GM12878 (cell line): ENCODE data around the gene PNMT.

Source experiments
- BCL11A ChIP-seq: IDR thresholded peaks from 2 replicates; pipeline ENCODE4 v1.6.1; 2011; ENCODE audit warnings: low read depth, low read length
- CBFB ChIP-seq: IDR thresholded peaks from 2 replicates; pipeline ENCODE4 v1.6.1; 2016; ENCODE audit warnings: antibody characterized with exemption, low read depth
- CHD1 ChIP-seq: IDR thresholded peaks from 2 replicates; pipeline ENCODE4 v1.6.1; 2012; ENCODE audit warnings: low read depth, low read length, improper control_type of control experiment
- CTCF ChIP-seq, 3 experiments: IDR thresholded peaks in 2 of 3; conservative IDR thresholded peaks in 1 of 3; 2 replicates each; pipeline ENCODE4 v1.5.1; 2011; ENCODE audit warnings: low read depth in 3 of 3, low read length in 3 of 3, mild to moderate bottlenecking in 3 of 3, control low read depth in 2 of 3, moderate library complexity in 2 of 3, inconsistent platforms in 1 of 3, mixed read lengths in 1 of 3; ENCODE audit not compliant: control insufficient read depth in 2 of 3, insufficient read depth in 1 of 3; ENCODE audit errors: extremely low read depth in 1 of 3
- EED ChIP-seq: sonication (generic); IDR thresholded peaks from 2 replicates; pipeline ENCODE4 v1.6.1; 2016; ENCODE audit warnings: antibody characterized with exemption, low read depth
- EP300 ChIP-seq, 2 experiments: fragments of 150-350 bp in 1 of 2; IDR thresholded peaks; 2 replicates each; pipeline ENCODE4 v1.6.1; 2011 to 2012; ENCODE audit warnings: low read depth in 2 of 2, low read length in 2 of 2, borderline replicate concordance in 1 of 2, improper control_type of control experiment in 1 of 2, inconsistent platforms in 1 of 2; ENCODE audit not compliant: control insufficient read depth in 1 of 2
- EZH2 ChIP-seq: IDR thresholded peaks from 2 replicates; pipeline ENCODE4 v1.6.1; 2012; ENCODE audit warnings: low read depth, mild to moderate bottlenecking, control low read depth, inconsistent platforms, low read length, borderline replicate concordance; ENCODE audit not compliant: control insufficient read depth
- JUNB ChIP-seq: IDR thresholded peaks from 2 replicates; pipeline ENCODE4 v1.6.1; 2016; ENCODE audit warnings: antibody characterized with exemption, mild to moderate bottlenecking
- POLR2A ChIP-seq: IDR thresholded peaks from 2 replicates; pipeline ENCODE4 v1.6.1; 2011; ENCODE audit warnings: low read depth, mild to moderate bottlenecking, low read length
- REST ChIP-seq: IDR thresholded peaks from 2 replicates; pipeline ENCODE4 v1.6.1; 2012; ENCODE audit warnings: mild to moderate bottlenecking, low read depth, low read length
- SP1 ChIP-seq: IDR thresholded peaks from one replicate; pipeline ENCODE4 v1.6.1; 2011; ENCODE audit warnings: low read depth, low read length
- STAT3 ChIP-seq: IDR thresholded peaks from 2 replicates; pipeline ENCODE4 v1.6.1; 2011; ENCODE audit warnings: low read depth, low read length, improper control_type of control experiment
- USF1 ChIP-seq: IDR thresholded peaks from 2 replicates; pipeline ENCODE4 v1.6.1; 2011; ENCODE audit warnings: borderline replicate concordance, low read depth, mild to moderate bottlenecking, moderate library complexity, mixed read lengths, low read length; ENCODE audit not compliant: insufficient read depth; ENCODE audit errors: extremely low read length
- TF ChIP-seq, protein P1 (sequence below): IDR thresholded peaks from 2 replicates; pipeline ENCODE4 v1.6.1; 2011; ENCODE audit warnings: low read depth, mild to moderate bottlenecking, low read length, moderate library complexity, borderline replicate concordance; ENCODE audit errors: extremely low read depth

- TF ChIP-seq EP300 (IDR thresholded peaks at IDR 0.05; ENCODE audit: borderline replicate concordance in 1 of 2, control insufficient read depth in 1 of 2, low read depth in 2 of 2, low read length in 2 of 2): no peak
- no peak for TF ChIP-seq BCL11A
- no peak for TF ChIP-seq CTCF (IDR thresholded peaks at IDR 0.05 in 2 of 3, conservative IDR thresholded peaks at IDR 0.05 in 1 of 3; ENCODE audit: control insufficient read depth in 2 of 3, extremely low read depth in 1 of 3, insufficient read depth in 1 of 3, low read depth in 3 of 3, low read length in 3 of 3)
- TF ChIP-seq STAT3: no peak
- no peak for TF ChIP-seq CBFB
- no peak for TF ChIP-seq SP1
- no peak for TF ChIP-seq JUNB
- TF ChIP-seq POLR2A: no peak
- no peak for TF ChIP-seq EZH2
- TF ChIP-seq REST: no peak
- no peak for TF ChIP-seq EED
- no peak for TF ChIP-seq CHD1
- TF ChIP-seq, protein P1, sequence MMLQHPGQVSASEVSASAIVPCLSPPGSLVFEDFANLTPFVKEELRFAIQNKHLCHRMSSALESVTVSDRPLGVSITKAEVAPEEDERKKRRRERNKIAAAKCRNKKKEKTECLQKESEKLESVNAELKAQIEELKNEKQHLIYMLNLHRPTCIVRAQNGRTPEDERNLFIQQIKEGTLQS: no peak
- no peak for TF ChIP-seq USF1
These were observed 25.0 kb upstream of the PNMT start for GRCh38 chr17:39643271-39643670.
